Adipocyte (in vitro differentiated cells): ENCODE data around the gene STMN3.
"Not testable (repeated sequence)": the region's sequence is repeated elsewhere in the genome, so short reads cannot be mapped to it uniquely, and the experiment has no call there.

Source experiments
- DNase-seq: peaks from one replicate; pipeline ENCODE4 v3.0.0-alpha.2; 2015; ENCODE audit warnings: low read depth
- H3K27me3 ChIP-seq: replicated peaks from 2 replicates; pipeline ENCODE4 v1.7.0; 2013; ENCODE audit warnings: mild to moderate bottlenecking, low read length, moderate library complexity; ENCODE audit not compliant: control insufficient read depth, insufficient read depth
- H3K36me3 ChIP-seq: 2 replicates; pipeline ENCODE4 v1.7.0; 2013; ENCODE audit warnings: low read length, mild to moderate bottlenecking, moderate library complexity; ENCODE audit not compliant: control insufficient read depth, insufficient read depth, severe bottlenecking
- H3K4me1 ChIP-seq: 2 replicates; pipeline ENCODE4 v1.7.0; 2013; ENCODE audit warnings: mild to moderate bottlenecking, low read length, moderate library complexity; ENCODE audit not compliant: control insufficient read depth, insufficient read depth
- H3K4me3 ChIP-seq: 2 replicates; pipeline ENCODE4 v1.7.0; 2013; ENCODE audit warnings: mild to moderate bottlenecking, low read length, moderate library complexity
- H3K9ac ChIP-seq: 2 replicates; pipeline ENCODE4 v1.7.0; 2013; ENCODE audit warnings: mild to moderate bottlenecking, low read length, moderate library complexity
- H3K9me3 ChIP-seq: 2 replicates; pipeline ENCODE4 v1.7.0; 2013; ENCODE audit warnings: mild to moderate bottlenecking, low read length, moderate library complexity; ENCODE audit not compliant: control insufficient read depth

Gene STMN3

GRCh38 chr20:63667858-63668257, 14.6 kb upstream of the STMN3 start:
- no peaks in the 10 kb centered on the region for H3K4me1 ChIP-seq
- H3K4me3 ChIP-seq: no peak overlapping the region
- DNase-seq: no peak
- no peak overlapping the region for H3K9ac ChIP-seq
- no peaks in the 10 kb centered on the region for H3K9me3 ChIP-seq
- H3K36me3 ChIP-seq: peaks cover 49% of the 10 kb centered on the region
- no peaks in the 10 kb centered on the region for H3K27me3 ChIP-seq

- Histone ChIP-seq H3K9ac (no peak overlapping the region), H3K4me1 (no peaks in the 10 kb centered on the region), H3K9me3 (no peaks in the 10 kb centered on the region), H3K4me3 (no peak overlapping the region), H3K27me3 (no peaks in the 10 kb centered on the region), H3K36me3 (peaks cover 62% of the 10 kb centered on the region)
- DNase-seq: no peak
Measured at GRCh38 chr20:63665708-63666107, 12.5 kb upstream of the STMN3 start.

- Histone ChIP-seq H3K36me3 (peaks cover 62% of the 10 kb centered on the region), H3K4me3 (no peak overlapping the region), H3K27me3 (no peaks in the 10 kb centered on the region), H3K4me1 (no peaks in the 10 kb centered on the region), H3K9ac (no peak overlapping the region), H3K9me3 (no peaks in the 10 kb centered on the region)
- DNase-seq: no peak
Measured at GRCh38 chr20:63664861-63665594, 11.8 kb upstream of the STMN3 start.

GRCh38 chr20:63664143-63664851, 11.1 kb upstream of the STMN3 start:
- Histone ChIP-seq H3K9ac (no peak overlapping the region), H3K4me3 (no peak overlapping the region), H3K4me1 (peaks cover 7% of the 10 kb centered on the region), H3K36me3 (peaks cover 62% of the 10 kb centered on the region), H3K27me3 (no peaks in the 10 kb centered on the region), H3K9me3 (no peaks in the 10 kb centered on the region)
- DNase-seq: no peak

- H3K9ac ChIP-seq: no peak overlapping the region
- H3K4me1 ChIP-seq: peaks cover 9% of the 10 kb centered on the region
- no peaks in the 10 kb centered on the region for H3K27me3 ChIP-seq
- no peak overlapping the region for H3K4me3 ChIP-seq
- DNase-seq: no peak
- peaks cover 55% of the 10 kb centered on the region for H3K36me3 ChIP-seq
- H3K9me3 ChIP-seq: no peaks in the 10 kb centered on the region
Measured at GRCh38 chr20:63663332-63664066, 10.3 kb upstream of the STMN3 start.

- peaks cover 9% of the 10 kb centered on the region for H3K4me1 ChIP-seq
- no peak for DNase-seq
- peaks cover 48% of the 10 kb centered on the region for H3K36me3 ChIP-seq
- H3K27me3 ChIP-seq: no peaks in the 10 kb centered on the region
- no peak overlapping the region for H3K4me3 ChIP-seq
- no peak overlapping the region for H3K9ac ChIP-seq
- H3K9me3 ChIP-seq: no peaks in the 10 kb centered on the region
Measured at GRCh38 chr20:63662813-63663189, 9.6 kb upstream of the STMN3 start.

- H3K36me3 ChIP-seq: peaks cover 42% of the 10 kb centered on the region
- peaks cover 16% of the 10 kb centered on the region for H3K4me1 ChIP-seq
- H3K9ac ChIP-seq: no peak overlapping the region
- no peak for DNase-seq
- H3K27me3 ChIP-seq: no peaks in the 10 kb centered on the region
- H3K4me3 ChIP-seq: no peak overlapping the region
- H3K9me3 ChIP-seq: no peaks in the 10 kb centered on the region
Measured at GRCh38 chr20:63661959-63662812, 9.0 kb upstream of the STMN3 start.

GRCh38 chr20:63661108-63661507, 7.9 kb upstream of the STMN3 start:
- Histone ChIP-seq H3K27me3 (no peaks in the 10 kb centered on the region), H3K9me3 (no peaks in the 10 kb centered on the region), H3K4me3 (no peak overlapping the region), H3K9ac (no peak overlapping the region), H3K36me3 (peaks cover 39% of the 10 kb centered on the region), H3K4me1 (peaks cover 19% of the 10 kb centered on the region)
- no peak for DNase-seq

- Histone ChIP-seq H3K27me3 (no peaks in the 10 kb centered on the region), H3K9ac (peak overlapping the region; percentile 49), H3K4me3 (no peak overlapping the region), H3K9me3 (no peaks in the 10 kb centered on the region), H3K36me3 (peaks cover 39% of the 10 kb centered on the region), H3K4me1 (peaks cover 19% of the 10 kb centered on the region)
- no peak for DNase-seq
Measured at GRCh38 chr20:63660622-63661021, 7.4 kb upstream of the STMN3 start.

GRCh38 chr20:63660174-63660573, 7.0 kb upstream of the STMN3 start:
- Histone ChIP-seq H3K9ac (peak overlapping the region; percentile 95), H3K4me1 (peaks cover 19% of the 10 kb centered on the region), H3K36me3 (peaks cover 39% of the 10 kb centered on the region)
- DNase-seq, H3K27me3 ChIP-seq, H3K4me3 ChIP-seq, H3K9me3 ChIP-seq: not testable (repeated sequence)
